HG02885 (cell line): ENCODE data around the gene SGPL1.
"Not testable (repeated sequence)": the region's sequence is repeated elsewhere in the genome, so short reads cannot be mapped to it uniquely, and the experiment has no call there.

Source experiments
- ATAC-seq: cut with Tn5 transposase; IDR thresholded peaks from one replicate; pipeline ENCODE4 v1.9.1; 2021; ENCODE audit warnings: mild to moderate bottlenecking; ENCODE audit not compliant: unreplicated experiment, poor library complexity

Gene SGPL1, protein sequence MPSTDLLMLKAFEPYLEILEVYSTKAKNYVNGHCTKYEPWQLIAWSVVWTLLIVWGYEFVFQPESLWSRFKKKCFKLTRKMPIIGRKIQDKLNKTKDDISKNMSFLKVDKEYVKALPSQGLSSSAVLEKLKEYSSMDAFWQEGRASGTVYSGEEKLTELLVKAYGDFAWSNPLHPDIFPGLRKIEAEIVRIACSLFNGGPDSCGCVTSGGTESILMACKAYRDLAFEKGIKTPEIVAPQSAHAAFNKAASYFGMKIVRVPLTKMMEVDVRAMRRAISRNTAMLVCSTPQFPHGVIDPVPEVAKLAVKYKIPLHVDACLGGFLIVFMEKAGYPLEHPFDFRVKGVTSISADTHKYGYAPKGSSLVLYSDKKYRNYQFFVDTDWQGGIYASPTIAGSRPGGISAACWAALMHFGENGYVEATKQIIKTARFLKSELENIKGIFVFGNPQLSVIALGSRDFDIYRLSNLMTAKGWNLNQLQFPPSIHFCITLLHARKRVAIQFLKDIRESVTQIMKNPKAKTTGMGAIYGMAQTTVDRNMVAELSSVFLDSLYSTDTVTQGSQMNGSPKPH

DNA sequence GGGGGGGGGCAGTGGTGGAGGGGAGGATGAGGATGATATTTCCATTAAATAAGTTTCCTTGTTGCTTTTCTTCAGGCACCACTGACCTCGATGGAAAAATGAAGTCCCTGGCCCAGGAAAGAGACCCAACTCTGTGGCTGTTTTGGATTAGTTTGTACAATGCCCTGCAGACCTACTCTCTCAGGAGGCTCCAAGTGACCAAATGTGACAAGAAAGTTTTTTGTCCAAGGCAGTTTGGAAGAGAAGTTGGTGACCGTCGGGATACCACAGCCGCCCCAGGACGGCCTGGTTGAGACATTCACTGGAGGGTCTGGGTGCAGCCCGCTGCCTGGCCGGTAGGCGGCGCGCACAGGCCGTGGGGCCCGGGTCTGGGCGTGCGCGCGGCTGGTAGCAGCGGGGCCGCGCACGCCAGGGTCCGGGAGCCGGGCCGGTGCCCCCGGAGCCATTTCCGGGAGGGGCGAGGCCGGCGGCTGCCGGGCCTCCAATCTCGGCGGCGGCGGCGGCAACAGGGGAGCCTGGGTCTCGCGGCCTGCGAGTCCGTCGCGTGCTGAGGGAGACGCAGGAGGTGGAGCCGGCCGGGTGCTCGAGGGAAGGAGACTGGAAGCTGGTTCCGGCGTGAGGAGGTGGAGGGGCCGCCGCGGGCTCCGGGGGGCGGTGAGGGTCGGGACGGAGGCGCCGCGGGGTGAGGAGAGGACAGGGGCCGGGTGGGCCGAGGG is at the start of gene SGPL1:
Gene SGPL1, plus strand, starts transcription at position 445 of the 716 bp plus-strand sequence. CDS start 906 bp downstream, outside the sequence.
- peak; percentile 91 for ATAC-seq

DNA sequence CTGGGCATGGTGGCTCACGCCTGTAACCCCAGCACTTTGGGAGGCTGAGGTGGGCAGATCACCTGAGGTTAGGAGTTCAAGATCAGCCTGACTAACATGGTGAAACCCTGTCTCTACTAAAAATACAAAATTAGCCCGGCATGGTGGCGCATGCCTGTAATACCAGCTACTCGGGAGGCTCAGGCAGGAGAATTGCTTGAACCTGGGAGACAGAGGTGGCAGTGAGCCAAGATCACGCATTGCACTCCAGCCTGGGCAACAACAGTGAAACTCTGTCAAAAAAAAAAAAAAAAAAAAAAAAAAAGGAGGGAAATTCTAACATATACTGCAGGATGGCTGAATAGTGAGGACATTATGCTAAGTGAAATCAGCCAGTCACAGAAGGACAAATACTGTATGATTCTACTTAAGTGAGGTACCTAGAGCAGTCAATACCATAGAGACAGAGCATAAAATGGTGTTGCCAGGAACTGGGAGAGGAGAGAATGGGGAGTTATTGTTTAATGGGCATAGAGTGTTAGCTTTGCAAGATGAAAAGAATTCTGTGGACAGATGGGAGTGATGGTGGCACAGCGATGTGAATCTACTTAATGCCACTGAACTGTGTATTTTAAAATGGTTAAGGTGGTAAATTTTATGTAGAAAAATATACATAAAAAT is 47.6 kb upstream of the SGPL1 start:
- ATAC-seq: not testable (repeated sequence)

DNA sequence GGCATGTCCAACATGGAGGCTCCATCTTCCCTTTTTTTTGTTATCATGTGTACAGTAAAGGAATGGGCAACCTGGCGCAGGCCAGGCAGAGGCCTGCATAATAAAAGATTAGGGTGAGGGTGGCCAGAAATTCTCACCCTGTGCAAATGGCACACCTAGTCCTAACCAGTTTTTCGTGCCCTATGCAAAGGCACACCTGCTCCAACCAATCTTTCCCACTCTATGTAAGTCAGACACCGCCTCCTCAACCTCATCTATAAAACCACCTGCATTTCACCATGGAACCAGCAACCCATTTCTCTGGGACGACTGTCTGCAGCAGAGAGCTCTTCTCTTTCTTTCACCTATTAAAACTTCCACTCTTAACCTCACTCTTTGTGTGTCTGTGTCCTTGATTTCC is 46.6 kb upstream of the SGPL1 start:
- ATAC-seq: no peak

DNA sequence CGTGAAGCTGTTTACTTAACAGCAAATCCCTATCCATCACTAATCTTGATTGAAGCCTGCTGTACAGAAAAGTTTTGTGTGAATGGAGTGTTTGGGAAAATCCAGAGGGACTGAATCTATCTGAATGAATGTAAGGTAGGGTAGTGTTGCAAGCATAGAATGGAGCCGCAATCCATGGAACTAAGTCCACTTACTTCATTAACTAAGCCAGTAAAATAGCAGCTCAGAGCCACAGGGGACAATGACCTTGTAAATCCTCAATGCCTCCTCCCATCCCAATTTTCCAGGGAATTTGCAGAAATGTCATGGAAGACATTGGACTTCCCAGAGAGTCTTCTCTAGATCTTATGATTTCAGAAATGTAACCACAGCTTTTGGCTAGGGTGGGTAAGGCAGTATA is 45.7 kb upstream of the SGPL1 start:
- ATAC-seq: no peak

DNA sequence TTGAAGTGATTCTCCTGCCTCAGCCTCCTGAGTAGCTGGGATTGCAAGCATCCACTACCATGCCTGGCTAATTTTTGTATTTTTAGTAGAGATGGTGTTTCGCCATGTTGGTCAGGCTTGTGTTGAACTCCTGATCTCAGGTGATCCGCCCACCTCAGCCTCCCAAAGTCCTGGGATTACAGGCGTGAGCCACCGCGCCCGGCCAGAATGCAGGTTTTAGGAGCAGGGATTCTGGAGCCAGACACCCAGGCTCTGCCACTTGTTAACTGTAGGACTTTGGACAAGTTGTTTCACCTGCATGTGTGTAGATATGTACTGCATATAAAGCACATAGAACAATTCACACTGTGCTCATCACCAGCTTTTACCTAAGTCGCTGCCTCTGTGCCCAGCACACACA is 45.2 kb upstream of the SGPL1 start:
- ATAC-seq: not testable (repeated sequence)

DNA sequence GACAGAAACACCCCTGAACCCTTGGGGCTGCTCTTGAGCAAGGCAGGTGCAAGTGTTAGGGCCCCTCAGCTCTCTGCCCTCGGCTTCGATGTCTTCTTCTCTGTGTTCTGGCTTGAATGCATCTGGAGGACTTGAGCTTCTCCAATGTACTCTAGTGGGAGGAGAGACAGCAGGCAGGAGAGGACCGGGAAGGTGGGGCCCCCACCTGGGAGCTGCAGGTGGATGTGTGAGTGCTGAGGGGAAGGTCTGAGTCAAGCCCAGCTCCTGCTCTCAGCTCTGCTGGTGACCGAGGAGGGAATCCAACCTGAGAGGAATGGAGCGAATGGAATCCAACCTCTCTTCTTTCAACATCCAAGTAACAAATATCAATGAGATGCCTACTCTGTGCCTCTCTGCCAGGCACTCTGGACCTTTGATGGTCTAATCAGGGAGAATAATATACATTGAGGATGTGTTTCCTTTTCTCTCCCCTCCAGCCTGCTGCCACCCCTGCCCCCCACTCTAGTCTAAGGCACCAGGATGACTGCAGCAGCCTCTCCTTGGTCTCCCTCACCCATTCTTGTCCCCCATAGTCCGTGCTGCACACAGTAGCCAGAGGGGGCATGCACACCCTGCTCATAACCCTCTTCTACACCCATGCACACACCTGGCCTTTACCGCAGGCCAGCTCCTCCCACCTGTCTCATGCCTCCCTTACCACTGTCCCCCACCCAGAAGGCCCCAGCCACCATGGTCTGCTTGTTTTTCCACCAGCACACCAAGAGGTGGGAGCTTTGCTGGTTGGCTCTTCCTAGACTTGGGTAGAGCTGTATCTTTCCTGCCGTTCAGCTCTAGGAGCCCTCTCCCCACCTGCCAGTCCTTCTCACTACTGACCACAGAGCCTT is 44.2 kb upstream of the SGPL1 start:
- no peak for ATAC-seq

DNA sequence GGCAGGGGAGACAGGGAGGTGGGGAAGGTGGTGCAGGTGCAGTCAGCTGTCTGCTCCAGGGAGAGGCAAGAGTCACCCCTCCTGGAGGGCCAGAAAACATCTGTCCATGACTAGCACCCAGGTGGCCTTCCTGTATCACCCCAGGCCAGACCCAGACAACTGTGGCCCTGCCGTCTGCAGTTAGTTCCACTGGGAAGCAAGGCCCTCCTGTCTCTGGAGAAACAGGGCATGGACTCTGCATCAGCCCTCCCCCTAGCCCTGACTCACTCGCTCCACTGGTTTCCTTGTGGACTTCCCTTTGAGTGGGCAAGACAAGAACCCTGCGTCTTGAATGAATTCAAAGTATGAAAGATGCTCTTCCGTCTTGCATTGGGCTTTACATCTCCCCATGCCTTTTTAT is 43.1 kb upstream of the SGPL1 start:
- no peak for ATAC-seq

DNA sequence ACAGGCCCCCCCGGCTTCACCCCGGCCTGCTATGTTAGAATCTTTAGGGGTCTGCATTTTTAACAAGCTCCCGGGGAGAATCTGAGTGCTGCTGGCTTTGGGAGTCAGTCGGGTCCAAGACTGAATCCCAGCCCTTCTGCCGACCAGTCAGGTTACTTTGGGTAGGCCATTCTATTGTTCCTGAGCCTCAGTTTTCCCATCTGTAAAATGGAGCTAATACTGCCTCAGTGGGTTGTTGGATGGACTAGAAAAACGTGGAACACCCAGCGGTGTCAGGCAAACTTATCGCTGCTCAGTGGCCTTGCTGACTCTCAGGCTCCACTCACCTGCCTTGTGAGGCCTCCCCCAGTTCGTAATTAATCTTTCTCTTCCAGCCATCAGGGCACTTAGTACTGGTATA is 42.3 kb upstream of the SGPL1 start:
- no peak for ATAC-seq

DNA sequence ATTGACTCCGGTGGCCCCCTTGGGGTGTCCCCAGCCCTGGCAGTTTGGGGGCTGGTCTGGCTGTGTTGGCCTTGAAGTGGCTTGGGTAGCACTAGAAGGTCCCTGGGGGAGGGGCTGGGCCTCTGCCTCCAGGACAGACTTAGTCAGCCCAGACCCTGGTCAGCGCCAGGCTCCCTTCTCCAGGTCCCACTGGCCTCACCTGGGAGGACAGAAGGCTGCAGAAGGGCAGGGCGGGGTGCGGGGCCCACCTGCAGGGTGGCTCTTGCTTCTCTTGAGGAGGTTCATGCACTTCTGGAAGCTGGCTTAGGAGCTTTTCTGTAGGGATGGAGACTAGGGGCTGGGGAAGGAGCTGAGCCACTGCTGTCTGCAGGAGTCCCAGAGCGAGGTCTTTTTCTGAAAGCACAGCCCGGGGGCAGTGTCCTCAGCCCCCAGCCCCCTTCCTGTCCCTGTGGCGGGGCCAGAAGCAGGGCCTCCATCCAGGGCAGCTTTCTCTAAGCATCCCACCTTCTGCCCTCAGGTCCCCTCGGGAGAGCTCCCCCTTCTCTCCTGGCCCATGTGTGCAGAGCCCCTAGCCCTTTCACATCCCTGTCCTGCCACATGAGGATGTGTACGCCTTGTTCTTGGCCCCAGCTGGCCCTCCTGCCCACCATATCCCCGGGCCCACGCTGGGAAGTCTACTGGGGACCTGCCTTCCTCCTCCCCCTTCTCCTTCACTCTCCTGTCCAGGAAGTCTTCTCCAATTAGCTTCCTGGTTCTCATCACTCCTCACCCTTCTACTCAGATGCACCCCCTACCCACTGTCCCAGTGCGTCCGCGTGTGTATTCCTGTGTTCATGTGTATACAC is 41.6 kb upstream of the SGPL1 start:
- no peak for ATAC-seq

DNA sequence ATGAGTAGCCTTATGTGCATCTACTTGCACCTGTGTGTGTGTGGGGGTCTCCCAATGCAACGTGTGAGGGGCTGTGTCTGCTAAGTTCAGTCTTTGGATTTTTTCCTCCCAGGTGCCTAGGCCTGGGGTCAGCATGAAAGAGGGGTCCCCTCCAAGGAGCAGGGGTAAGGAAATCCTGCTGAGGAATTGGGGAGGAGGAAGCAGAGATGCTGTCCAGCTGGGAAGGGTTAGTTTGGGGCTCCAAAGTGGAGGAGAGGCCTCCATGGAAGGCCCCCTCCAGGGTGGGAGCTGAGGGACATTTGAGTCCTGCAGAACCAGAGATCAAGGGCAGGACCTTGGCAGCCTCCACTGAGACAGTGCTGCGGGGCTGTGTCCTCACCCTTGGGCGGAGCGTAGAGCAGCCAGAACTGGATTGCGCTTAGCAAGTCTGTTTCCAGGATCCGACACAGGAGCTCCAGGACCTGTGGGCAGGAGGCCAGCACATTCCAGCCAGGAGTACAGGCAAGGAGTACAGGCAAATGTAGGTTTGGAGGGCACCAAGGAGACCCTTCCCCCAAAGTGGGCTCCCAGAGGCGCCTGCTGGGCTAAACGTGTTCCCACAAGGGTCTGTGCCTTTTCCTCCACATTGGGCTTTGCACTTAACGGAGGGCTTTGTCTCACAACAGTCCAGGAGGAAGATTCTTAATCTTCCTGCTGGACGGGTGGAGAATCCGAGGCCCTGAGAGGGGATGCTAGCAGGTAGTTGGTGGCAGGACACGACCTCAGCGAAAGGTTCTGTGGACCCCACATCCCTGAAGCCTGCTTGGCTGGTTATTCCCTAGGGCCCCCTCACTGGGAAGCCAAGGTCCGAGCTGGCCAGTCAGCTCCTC is 40.7 kb upstream of the SGPL1 start:
- ATAC-seq: no peak

DNA sequence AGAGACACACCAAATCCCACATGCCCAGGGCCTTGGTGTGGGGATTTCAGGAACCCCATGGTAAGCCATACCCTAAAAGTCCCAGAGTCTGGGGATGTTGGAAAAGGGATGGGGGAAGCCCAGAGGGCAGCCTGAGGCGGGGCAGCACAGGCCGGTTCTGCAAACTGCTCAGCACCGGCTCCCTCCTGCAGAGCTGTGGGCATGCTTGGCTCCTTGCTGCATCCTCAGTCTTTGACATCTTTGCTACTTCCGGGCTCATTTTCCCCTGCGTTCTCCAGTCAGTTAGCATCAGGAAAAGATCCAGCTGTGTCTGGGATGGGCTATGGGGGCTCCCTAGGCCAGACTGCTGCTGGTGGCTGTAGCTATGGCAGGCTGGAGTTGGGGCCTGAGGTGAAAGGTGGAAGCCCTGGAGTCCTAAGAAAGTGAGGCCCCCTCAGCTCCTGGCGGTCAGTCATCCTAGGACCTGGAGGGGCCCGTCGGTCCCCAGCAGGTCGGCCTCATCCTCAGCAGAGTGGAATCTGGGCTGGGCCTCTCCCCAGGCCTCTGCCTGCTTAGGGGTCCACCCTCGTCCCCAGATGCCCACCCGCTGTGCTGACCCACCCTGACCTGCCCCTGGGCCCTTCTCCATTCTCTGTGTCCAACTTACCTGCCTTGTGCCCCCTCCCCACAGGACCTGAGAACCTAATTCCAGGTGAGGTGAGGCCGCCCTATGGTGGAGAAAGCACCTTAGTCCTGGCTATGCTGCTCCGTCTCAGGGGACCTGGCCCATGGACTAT is 39.9 kb upstream of the SGPL1 start:
- ATAC-seq: no peak

DNA sequence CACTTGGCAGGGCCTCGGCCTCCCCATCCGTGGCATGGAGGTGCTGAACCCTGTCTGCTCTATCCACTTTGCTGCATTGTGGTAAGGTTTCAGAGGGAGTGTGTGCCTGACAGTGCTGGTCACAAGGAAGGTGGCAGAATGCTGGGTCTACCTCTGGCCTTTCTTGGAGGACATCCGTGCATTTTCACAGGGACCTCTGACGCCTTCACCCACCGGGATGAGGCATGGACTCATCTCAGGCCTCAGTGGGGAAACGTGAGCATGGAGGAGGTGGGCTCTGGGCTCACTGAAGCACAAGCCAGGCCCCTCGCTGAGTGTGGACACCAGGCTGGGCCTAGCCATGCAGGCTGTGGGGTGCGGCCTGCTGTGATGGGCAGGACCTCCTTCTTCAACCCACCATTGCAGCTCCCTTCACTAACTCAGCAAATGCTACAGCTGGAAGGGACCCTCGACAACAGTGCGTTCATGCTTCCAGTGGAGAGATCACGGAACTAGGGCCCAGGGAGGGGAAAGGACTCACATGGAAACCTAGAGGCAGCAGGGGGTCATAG is 39.2 kb upstream of the SGPL1 start:
- no peak for ATAC-seq

DNA sequence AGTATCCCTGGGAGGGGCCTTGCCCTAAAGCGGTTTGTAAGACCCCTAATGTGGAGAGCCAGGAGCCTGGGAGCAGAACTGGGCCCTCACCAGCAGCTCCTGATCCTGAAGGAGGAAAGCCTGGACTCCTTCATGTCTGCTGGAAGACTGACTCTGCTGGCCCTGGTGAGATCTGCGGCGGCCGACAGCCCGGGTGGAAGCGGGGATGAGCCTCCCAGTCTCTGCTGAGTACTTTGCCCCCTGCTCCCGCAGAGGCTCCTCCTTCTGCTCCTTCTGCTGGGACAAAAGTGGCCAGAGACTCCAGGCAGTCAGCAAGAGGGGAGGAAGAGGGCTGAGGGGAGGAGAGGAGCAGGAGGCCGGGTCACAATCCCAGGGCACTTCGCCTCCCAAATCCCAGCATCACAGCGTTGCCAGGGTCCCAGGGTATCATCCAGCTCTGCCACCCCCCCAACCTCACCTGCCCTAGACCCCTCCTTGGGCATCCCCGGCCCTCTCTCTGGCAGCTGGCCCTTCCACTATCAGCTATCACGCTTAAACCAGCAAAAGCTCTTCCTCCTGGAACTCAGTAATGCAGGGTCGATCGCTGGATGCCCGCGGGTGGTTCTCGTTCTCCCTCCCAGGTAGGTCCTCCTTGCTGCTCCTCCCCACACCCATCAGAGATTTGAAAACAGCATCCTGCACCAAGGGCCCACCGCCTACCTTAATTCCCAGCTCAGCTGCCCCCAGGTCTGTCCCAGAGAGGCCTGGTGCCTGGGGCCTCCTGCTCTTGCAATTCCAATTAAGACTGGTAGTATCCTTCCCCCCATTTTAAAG is 38.5 kb upstream of the SGPL1 start:
- no peak for ATAC-seq

DNA sequence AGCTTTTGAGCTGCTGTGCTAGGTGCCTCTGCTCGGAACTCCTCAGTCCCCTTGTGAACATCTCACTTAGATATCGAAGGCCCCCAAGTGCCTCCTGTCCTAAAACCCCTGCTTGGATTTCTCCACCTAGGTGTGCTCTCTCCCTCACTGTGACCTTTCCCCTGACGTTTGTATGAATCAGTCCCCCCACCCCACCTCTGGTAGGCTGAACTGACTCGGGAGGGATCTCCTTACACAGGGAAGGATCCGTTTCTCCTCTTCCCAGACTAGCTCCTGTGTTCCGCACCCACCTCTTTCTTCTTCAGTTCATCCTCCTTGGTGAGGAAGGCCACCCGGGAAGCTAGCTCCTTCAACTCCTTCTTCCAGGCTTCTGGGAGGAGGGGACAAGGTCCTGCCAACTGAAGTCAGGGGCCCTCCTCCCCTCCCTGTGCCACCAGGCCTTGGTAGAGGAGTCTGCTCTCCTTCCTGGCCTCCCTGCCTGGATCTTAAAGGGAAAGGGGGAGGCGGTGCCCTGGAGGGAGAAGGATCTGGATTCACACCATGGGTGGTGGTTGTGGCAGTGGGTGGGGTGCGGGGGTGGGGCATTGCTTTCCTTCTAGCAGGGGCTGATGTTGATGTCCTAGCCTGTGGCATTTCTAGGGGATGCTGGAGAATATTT is 37.4 kb upstream of the SGPL1 start:
- ATAC-seq: no peak

DNA sequence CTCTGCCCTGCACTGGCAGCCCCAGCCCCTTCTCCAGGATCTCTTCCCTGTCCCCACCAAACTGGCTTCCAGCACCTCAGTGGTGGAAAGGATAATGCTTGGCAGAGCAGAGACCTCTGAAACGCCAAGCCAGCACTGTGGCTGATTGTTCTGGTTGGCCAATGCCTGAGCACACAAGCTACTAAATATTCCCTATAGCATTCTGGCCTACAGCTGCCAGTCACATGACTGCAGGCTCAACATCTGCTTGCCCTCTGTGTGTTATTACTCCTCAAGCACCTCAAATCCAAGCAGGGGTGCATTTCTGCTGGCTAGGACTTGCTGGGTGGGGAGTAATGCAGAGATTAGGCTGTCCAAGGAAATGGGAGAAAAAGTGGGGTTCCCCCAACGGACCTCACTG is 36.7 kb upstream of the SGPL1 start:
- ATAC-seq: no peak
